ENCODE measurements around the gene CANT1. TPM values are rescaled to one million over a fixed set of nuclear protein-coding genes. Genes with fewer than 3 reads are reported as not detected.

The CANT1 gene
- total and polyA plus RNA-seq, 7 donors, result 10.2 to 34.3 (median 22.5) TPM

DNA sequence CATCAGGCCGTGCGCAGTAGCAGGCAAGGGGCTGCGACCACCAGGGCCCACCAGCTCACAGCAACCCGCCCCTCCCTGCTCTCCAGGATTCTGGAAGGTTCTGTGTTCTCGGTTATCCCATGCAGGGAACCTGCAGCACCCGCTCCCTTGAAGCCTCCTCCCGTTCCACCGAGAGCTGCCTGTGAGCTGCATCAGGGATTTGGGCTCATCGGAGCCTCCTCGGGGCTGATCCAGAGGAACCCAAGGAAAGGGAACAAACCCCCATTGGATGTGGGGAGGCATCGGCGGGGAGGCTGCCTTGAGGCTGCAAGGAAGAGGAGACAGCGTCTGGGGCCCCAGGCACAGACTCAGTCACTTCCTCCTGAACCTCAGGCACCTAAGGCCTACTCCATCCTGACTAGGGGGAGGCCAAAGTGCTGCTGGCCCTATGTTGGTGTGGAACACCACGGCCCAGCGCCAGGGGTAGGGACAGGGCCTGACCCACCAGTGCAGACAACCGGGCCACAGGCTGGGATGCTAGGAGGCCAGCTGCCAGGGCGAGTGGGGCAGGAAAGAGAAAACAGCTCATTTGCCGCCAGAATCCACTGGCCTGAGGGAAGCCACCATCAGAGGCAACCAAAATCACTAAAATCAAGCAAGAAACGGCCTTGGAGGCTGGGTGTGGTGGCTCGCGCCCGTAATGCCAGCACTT, 15.4 kb downstream of the CANT1 start:
- no peak overlapping the region for H3K4me3 ChIP-seq
- WGBS, 3 donors, result 92 to 97% (median 96%) methylated on average over 19 to 22 of the region's 22 CpGs
- no peak for TF ChIP-seq CTCF (IDR thresholded peaks at IDR 0.05)
- no peaks in the 10 kb centered on the region for H3K9me3 ChIP-seq
- intact Hi-C loops (cut with DNase I), result no loop called here
- DNase-seq (no peak), ATAC-seq (no peak)
- no peaks in the 10 kb centered on the region for H3K27me3 ChIP-seq (ENCODE audit: insufficient read depth in 3 of 3, low read length in 2 of 3)
- no peak overlapping the region for H3K27ac ChIP-seq
- peaks cover 0 to 69% of the 10 kb centered on the region in 2 donors for H3K36me3 ChIP-seq (ENCODE audit: insufficient read depth in 1 of 2, low read depth in 1 of 2)
- peaks cover 20% of the 10 kb centered on the region for H3K4me1 ChIP-seq

DNA sequence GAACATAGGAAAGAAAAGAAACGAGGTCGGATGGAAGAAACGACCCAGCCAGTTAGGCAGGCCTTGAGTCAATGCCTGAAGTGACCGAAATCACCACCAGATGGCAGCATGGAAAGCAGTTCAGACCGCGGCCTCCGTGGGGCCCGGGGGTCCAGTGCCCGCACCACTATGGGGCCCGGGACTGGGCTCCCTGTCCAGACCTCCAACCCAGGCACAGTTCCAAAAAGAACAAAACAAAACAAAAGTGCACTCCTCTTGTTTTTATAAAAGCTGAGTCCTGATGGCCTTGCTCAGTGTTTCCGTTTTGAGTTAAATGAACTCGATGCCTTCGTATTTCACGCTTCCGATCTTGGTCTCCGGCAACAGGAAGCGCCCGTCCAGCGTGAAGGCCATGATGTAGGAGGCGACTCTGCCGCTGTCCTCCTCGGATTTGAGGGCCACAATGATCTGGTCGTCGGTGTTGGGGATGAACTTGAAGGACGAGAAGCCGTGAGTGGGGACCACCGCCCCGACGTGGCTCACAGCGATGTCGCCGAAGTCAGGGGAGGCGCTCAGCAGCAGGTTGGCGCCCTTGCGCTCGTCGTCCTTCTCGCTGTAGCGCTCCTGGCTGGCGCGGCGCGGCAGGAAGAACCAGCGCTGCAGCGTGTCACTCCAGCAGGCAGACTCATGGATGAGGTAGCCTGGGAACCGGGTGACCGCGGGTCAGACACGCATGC, 16.2 kb downstream of the CANT1 start:
- Histone ChIP-seq H3K4me1 (peaks cover 15% of the 10 kb centered on the region), H3K4me3 (no peak overlapping the region), H3K9me3 (no peaks in the 10 kb centered on the region), H3K27ac (no peak overlapping the region), H3K36me3 (ENCODE audit: insufficient read depth in 1 of 2, low read depth in 1 of 2) (peaks cover 0 to 64% of the 10 kb centered on the region in 2 donors), H3K27me3 (ENCODE audit: insufficient read depth in 3 of 3, low read length in 2 of 3) (no peaks in the 10 kb centered on the region)
- ATAC-seq, result peak; percentile 39 to 67 (median 52)
- no peak for DNase-seq
- TF ChIP-seq CTCF (IDR thresholded peaks at IDR 0.05), result peak; percentile 71
- intact Hi-C loops (cut with DNase I), result no loop called here
- 73 to 74% (median 73%) methylated on average over 48 to 49 of the region's 49 CpGs for WGBS, 3 donors

DNA sequence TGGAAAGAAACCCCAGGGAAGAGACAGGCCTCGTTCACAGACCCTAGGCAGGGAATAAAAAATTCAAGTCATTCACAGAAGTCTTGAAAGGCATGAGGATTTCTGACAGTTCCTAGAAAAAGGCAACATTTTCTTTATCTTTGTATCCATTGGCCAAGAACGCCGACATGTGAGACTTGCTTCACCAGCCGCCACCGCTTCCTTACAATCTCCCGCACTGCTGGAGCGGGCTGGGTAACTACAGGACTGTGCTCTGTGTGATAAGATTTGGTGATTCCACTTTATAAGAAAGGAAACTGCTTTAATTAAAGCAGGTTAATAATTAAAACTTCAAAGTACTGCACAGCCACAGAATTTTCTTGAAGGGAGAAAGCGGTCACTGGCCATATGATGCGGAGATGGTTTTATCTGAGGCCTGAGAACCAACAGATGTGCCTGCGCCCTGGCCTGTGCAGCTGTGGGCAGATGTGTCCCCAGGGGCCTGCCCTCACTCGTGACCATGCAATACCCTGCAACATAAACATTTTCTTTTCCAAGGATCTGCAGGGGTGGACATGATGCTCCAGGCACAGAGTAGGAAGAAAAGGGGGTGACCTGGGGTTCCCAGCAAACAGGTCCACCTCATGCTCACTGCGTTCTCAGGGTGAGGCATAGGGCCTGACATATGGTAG, 16.9 kb downstream of the CANT1 start:
- Histone ChIP-seq H3K9me3 (no peaks in the 10 kb centered on the region), H3K36me3 (ENCODE audit: insufficient read depth in 1 of 2, low read depth in 1 of 2) (peaks cover 0 to 62% of the 10 kb centered on the region in 2 donors), H3K27ac (no peak overlapping the region), H3K4me1 (peaks cover 11% of the 10 kb centered on the region), H3K27me3 (ENCODE audit: insufficient read depth in 3 of 3, low read length in 2 of 3) (no peaks in the 10 kb centered on the region), H3K4me3 (no peak overlapping the region)
- intact Hi-C loops (cut with DNase I), result no loop called here
- TF ChIP-seq CTCF (IDR thresholded peaks at IDR 0.05), result no peak
- peak in 1 of 2 donors; percentile 24 for DNase-seq
- no peak for ATAC-seq
- WGBS, 3 donors, result 72 to 90% (median 84%) methylated on average over 12 of the region's 12 CpGs

DNA sequence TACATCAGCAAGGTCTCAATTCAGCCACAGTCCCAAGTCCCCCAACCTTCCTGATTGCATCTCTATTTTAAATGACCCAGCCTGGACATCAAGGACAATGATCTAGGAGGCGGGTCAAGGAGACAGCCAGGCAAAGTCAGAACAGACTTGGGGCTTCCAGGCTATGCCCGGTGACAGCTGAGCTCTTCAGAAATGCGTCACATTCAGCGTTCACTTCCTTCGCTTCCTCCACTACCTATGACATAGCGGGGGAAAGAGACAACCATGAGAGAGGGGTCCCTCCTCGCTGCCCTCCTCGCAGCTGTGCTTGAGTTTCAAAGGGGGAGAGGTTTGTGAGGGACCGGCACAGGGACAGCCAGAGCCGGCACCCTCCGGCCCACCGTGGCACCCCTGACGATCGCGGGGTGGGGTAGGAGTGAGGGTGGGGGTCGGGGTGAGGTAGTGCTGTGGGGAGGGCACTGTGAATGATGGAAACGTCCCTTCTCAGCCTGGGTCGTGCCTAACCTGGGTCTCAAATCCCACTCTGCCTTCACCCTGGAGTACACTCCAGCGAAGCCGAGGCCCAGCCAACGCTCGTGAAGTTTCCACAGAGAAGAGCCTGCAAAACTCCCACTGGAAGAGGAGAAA, 17.5 kb downstream of the CANT1 start:
- intact Hi-C loops (cut with DNase I), result no loop called here
- Histone ChIP-seq H3K36me3 (ENCODE audit: insufficient read depth in 1 of 2, low read depth in 1 of 2) (peaks cover 0 to 55% of the 10 kb centered on the region in 2 donors), H3K9me3 (no peaks in the 10 kb centered on the region), H3K27ac (no peak overlapping the region), H3K27me3 (ENCODE audit: insufficient read depth in 3 of 3, low read length in 2 of 3) (no peaks in the 10 kb centered on the region), H3K4me3 (no peak overlapping the region), H3K4me1 (peaks cover 17% of the 10 kb centered on the region)
- ATAC-seq, result no peak
- DNase-seq, result peak; percentile 2 to 43
- WGBS, 3 donors, result 92 to 93% (median 92%) methylated on average over 22 of the region's 22 CpGs
- TF ChIP-seq CTCF (IDR thresholded peaks at IDR 0.05), result no peak

Measured in psoas muscle (tissue), 8 donors.